Cardiac fibroblast (primary cell): ENCODE measurements around the gene ING4.
A peak's percentile ranks its signal among the peaks of the same experiment; 100 is the strongest.

ENCODE experiments used
- DNase-seq, 2 donors: peaks; one replicate each; pipeline versions ENCODE4 v3.0.0 to v3.0.0-alpha.2; 2010; ENCODE audit warnings: low read depth in 2 of 2
- H3K4me3 ChIP-seq, 2 donors: replicated peaks in 1 of 2; 1 replicate in 1 of 2; 2 replicates in 1 of 2; pipeline ENCODE4 v1.5.1; 2011; ENCODE audit warnings: low read depth in 2 of 2, low read length in 2 of 2, mild to moderate bottlenecking in 2 of 2, moderate library complexity in 1 of 2
- TF ChIP-seq, protein P1 (sequence below): IDR thresholded peaks from one replicate; pipeline ENCODE4 v1.5.1; 2011; ENCODE audit warnings: low read depth, mild to moderate bottlenecking, low read length, inconsistent platforms

Gene ING4

DNA sequence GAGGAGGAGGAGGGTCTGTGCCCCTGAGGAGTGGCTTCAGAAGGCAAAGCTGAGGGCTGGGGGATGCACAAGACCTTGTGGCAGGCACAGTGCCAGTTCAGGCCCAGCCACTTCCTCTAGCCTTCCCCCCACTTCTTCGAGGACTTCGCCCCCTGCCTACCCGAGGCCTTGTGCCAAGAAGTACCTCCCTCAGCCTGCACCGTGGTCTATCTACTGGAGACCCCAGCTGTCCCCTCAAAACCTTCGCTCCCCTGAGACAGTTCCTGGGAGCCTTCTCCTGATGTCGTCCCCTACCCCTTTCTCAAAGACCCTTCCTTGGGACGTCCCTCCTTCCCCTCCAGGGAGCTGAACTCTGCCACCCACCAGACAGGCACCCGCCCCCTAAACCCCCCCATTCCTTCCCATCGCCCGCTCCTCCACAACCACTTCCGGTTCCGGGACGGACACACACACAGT, 25.7 kb upstream of the ING4 start:
- TF ChIP-seq, protein P1, sequence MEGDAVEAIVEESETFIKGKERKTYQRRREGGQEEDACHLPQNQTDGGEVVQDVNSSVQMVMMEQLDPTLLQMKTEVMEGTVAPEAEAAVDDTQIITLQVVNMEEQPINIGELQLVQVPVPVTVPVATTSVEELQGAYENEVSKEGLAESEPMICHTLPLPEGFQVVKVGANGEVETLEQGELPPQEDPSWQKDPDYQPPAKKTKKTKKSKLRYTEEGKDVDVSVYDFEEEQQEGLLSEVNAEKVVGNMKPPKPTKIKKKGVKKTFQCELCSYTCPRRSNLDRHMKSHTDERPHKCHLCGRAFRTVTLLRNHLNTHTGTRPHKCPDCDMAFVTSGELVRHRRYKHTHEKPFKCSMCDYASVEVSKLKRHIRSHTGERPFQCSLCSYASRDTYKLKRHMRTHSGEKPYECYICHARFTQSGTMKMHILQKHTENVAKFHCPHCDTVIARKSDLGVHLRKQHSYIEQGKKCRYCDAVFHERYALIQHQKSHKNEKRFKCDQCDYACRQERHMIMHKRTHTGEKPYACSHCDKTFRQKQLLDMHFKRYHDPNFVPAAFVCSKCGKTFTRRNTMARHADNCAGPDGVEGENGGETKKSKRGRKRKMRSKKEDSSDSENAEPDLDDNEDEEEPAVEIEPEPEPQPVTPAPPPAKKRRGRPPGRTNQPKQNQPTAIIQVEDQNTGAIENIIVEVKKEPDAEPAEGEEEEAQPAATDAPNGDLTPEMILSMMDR: no peak
- H3K4me3 ChIP-seq: peak overlapping the region; percentile 89 to 91
- DNase-seq: no peak

DNA sequence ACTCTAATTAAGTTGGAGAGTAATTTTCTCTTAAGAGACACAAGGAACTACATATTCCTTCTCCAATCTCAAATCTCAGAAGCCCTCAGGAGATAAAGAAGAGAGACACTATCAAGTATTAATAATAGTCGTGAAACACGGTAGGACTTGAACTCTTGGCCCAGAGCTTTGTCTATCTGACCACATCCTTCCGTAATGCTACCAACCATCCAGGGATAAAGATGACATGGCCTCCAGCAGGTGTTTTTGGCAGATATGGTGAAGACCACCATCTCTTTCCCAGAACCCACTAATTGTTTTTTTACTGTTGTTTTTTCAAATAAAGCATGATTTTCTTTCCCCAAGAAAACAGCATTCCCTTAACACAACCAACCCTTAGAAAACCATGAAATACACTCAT, 22.9 kb upstream of the ING4 start:
- H3K4me3 ChIP-seq: no peak overlapping the region

DNA sequence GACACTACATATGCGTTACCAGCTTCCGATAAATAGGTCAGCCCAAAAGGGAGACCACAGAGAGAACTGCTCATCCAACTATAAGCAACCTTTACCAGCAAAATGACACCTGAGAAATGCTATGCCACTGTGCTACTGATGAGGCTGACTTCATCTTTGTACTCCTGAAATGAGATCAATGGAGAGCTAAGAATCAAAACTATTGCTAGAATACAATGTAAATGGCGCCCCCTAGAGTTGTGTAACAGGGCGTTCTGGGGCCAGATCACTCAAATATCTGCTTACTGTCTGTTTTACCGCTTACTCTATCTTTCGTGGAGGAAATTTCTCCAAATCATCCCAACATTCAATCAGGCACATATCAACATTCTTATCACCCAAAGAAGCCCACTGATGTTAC, 21.7 kb upstream of the ING4 start:
- peak; percentile 38 to 52 for DNase-seq
- TF ChIP-seq, protein P1: peak; percentile 44

More for the DNA sequence above, 22.9 kb upstream of the ING4 start:
- DNase-seq: no peak
- TF ChIP-seq, protein P1: no peak

DNA sequence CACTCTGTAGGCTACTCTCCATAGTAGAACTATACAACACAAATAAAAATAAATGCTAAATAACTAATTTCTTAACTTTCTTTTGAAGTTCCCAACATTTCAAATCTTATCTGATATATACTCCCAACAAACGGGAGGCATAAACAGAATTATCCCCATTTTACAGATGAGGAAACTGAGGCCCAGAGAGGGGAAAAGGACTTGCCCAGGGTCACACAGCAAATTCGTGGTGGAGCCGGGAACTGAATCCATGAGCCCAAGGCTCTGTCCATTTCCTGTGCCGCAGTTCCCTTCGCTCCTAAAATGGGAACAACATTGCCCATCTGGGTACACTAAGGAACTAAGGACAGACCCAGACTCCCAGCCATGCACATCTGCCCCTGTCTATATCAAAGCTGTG, 14.0 kb upstream of the ING4 start:
- H3K4me3 ChIP-seq: no peak overlapping the region
- TF ChIP-seq, protein P1: no peak
- no peak for DNase-seq

More for the DNA sequence above, 21.7 kb upstream of the ING4 start:
- no peak overlapping the region for H3K4me3 ChIP-seq

DNA sequence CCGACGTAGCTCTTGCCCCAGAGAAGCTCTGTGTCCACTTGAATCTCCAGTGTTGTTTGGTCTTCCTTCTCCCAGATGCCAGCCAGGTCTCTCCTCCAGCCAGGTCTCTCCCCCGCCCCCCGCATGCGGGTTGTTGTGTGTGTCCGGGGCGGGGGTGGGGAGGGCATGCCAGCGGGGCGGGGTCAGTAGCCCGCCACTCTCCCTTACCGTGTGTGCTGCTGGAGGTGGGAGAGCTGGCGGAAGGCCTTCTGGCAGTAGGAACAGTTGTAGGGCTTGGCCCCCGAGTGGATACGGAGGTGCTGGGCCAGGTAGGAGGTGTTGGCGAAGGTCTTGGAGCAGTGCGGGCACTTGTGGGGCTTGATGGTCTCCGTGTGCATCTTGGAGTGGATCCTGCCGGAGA, 9.2 kb upstream of the ING4 start:
- TF ChIP-seq, protein P1: no peak

DNA sequence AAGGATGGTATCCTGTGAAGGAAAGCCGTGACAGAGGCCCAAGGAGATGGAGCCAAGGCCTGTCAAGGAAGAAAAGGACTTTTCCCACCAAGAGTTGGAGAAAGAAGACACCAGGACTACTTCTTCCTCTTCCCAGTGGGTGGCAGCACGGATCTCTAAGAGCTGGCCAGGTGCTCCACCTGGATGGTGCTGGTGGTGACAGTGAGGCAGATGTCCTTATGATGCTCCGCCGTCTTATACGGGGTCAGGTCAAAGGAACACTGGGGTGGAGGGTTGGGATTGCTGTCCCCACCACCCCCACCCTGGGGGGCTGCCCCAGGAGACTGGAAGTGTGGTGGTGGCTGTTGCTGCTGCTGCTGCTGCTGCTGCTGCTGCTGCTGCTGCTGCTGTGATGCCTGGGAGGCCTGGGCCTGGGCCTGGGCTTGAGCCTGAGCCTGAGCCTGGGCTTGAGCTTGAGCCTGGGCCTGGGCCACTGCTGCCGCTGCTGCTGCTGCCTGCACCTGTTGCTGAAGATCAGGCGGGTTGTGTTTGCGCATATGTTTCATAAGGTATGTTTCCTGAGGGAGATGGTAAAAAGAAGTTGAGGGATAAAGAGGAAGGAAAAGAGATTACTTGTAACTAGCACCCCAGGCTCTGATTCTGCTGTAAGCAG, 4.8 kb upstream of the ING4 start:
- TF ChIP-seq, protein P1: no peak
- H3K4me3 ChIP-seq: no peak overlapping the region
- DNase-seq: no peak

More for the DNA sequence above, 9.2 kb upstream of the ING4 start:
- DNase-seq: no peak
- H3K4me3 ChIP-seq: no peak overlapping the region

DNA sequence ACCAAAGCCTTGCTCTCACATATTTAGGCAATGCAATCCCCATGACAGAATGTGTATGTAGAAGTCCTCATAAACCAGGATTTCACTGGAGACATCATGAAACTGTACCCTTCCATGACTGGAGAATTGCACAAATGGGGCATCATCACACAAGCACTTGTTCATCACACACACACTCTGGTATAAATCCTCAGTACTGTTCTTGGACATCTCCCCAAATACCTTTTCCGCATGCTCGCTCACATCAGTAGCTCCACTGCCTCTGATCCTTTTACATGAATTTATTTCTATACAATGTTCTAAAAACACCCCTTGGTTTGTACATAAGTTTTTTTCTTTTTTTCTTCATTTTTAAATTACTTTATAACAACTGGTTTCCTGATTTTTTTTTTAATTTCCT, 3.3 kb upstream of the ING4 start:
- TF ChIP-seq, protein P1: no peak

More for the DNA sequence above, 3.3 kb upstream of the ING4 start:
- no peak overlapping the region for H3K4me3 ChIP-seq
- no peak for DNase-seq
